Loucy (cell line): Measurements from ENCODE around the gene SPTBN2.

Experiments used
- EZH2phosphoT487 ChIP-seq: fragments of 200-600 bp; IDR thresholded peaks from 2 replicates; pipeline ENCODE4 v1.6.1; 2018; ENCODE audit warnings: antibody characterized with exemption, mild to moderate bottlenecking, moderate library complexity, borderline replicate concordance
- TF ChIP-seq, protein P1 (sequence below): fragments of 200-600 bp; sonication (generic); conservative IDR thresholded peaks from 2 replicates; pipeline ENCODE4 v1.5.1; 2014; ENCODE audit warnings: mild to moderate bottlenecking, antibody characterized with exemption, low read length

DNA sequence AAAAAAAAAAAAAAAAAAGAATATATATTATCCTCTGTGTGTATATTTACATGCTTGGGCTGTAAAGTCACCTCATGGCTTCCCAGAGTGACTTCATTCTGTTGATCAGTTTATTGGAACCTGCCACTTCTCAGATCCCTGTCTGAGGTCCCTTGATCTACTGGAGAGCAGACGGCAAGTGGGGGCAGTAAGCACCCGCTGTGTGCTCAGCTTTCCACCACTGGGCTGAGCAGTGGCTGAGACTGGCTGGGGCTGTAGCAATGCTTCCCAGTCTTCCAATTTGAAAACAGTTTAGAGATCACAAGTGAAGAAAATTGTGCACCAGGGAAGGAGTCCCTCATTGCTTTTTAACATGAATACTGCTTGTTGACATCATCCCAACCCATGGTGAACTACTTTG, 44.4 kb downstream of the SPTBN2 start:
- TF ChIP-seq, protein P1, sequence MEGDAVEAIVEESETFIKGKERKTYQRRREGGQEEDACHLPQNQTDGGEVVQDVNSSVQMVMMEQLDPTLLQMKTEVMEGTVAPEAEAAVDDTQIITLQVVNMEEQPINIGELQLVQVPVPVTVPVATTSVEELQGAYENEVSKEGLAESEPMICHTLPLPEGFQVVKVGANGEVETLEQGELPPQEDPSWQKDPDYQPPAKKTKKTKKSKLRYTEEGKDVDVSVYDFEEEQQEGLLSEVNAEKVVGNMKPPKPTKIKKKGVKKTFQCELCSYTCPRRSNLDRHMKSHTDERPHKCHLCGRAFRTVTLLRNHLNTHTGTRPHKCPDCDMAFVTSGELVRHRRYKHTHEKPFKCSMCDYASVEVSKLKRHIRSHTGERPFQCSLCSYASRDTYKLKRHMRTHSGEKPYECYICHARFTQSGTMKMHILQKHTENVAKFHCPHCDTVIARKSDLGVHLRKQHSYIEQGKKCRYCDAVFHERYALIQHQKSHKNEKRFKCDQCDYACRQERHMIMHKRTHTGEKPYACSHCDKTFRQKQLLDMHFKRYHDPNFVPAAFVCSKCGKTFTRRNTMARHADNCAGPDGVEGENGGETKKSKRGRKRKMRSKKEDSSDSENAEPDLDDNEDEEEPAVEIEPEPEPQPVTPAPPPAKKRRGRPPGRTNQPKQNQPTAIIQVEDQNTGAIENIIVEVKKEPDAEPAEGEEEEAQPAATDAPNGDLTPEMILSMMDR: no peak
- TF ChIP-seq EZH2phosphoT487: no peak
